Brain microvascular endothelial cell (primary cell): ENCODE measurements around the gene VPS11.

Experiments used
- DNase-seq: peaks from one replicate; pipeline ENCODE4 v3.0.0-alpha.2; 2020
- H3K27ac ChIP-seq: fragments of 250-450 bp; sonication (Bioruptor Pico); 2 replicates; pipeline ENCODE4 v1.5.1; 2020; ENCODE audit warnings: mild to moderate bottlenecking, moderate library complexity
- H3K27me3 ChIP-seq: fragments of 250-450 bp; sonication (Bioruptor Pico); replicated peaks from 2 replicates; pipeline ENCODE4 v1.5.1; 2020; ENCODE audit warnings: mild to moderate bottlenecking
- H3K36me3 ChIP-seq: fragments of 250-450 bp; sonication (Bioruptor Pico); replicated peaks from 2 replicates; pipeline ENCODE4 v1.5.1; 2020; ENCODE audit warnings: mild to moderate bottlenecking
- H3K4me3 ChIP-seq: 2 replicates; pipeline ENCODE4 v1.5.1; 2011; ENCODE audit warnings: low read depth, mild to moderate bottlenecking, control low read depth, low read length, moderate library complexity
- CTCF ChIP-seq: IDR thresholded peaks from 2 replicates; pipeline ENCODE4 v1.5.1; 2011; ENCODE audit warnings: low read depth, mild to moderate bottlenecking, moderate library complexity, low read length, control low read depth, inconsistent platforms; ENCODE audit errors: missing control alignments
- in situ Hi-C: cut with HindIII; loops from 2 replicates; pipeline ENCODE4 v1.10.0; 2017; ENCODE audit warnings: low sequenced_read_pairs, low pct_ligation_motif_present

VPS11 gene

GRCh38 chr11:119049081-119049480 lies 18.5 kb upstream of the VPS11 start:
- in situ Hi-C loops = no loop called here
- TF ChIP-seq CTCF = no peak
- DNase-seq = no peak
- H3K36me3 ChIP-seq = peaks cover 90% of the 10 kb centered on the region
- H3K27me3 ChIP-seq = no peaks in the 10 kb centered on the region
- no peak overlapping the region for H3K4me3 ChIP-seq
- H3K27ac ChIP-seq = no peak overlapping the region

GRCh38 chr11:119051440-119052162 lies 16.0 kb upstream of the VPS11 start:
- Histone ChIP-seq H3K4me3 (no peak overlapping the region), H3K36me3 (peaks cover 86% of the 10 kb centered on the region), H3K27ac (no peak overlapping the region), H3K27me3 (no peaks in the 10 kb centered on the region)
- in situ Hi-C loops = no loop called here
- no peak for DNase-seq
- TF ChIP-seq CTCF = no peak

- TF ChIP-seq CTCF = no peak
- Histone ChIP-seq H3K27ac (no peak overlapping the region), H3K4me3 (no peak overlapping the region), H3K36me3 (peaks cover 79% of the 10 kb centered on the region), H3K27me3 (no peaks in the 10 kb centered on the region)
- DNase-seq = no peak
- in situ Hi-C loops = no loop called here
These were observed 15.3 kb upstream of the VPS11 start for GRCh38 chr11:119052163-119052814.

GRCh38 chr11:119054418-119054817 lies 13.2 kb upstream of the VPS11 start:
- H3K4me3 ChIP-seq = no peak overlapping the region
- H3K36me3 ChIP-seq = peaks cover 57% of the 10 kb centered on the region
- no peaks in the 10 kb centered on the region for H3K27me3 ChIP-seq
- TF ChIP-seq CTCF = no peak
- in situ Hi-C loops = no loop called here
- no peak overlapping the region for H3K27ac ChIP-seq
- DNase-seq = no peak

- peak; percentile 29 for TF ChIP-seq CTCF
- peaks cover 45% of the 10 kb centered on the region for H3K36me3 ChIP-seq
- H3K27ac ChIP-seq = no peak overlapping the region
- H3K27me3 ChIP-seq = no peaks in the 10 kb centered on the region
- DNase-seq = no peak
- in situ Hi-C loops = no loop called here
- peak overlapping the region; percentile 89 for H3K4me3 ChIP-seq
These were observed 11.7 kb upstream of the VPS11 start for GRCh38 chr11:119055901-119056300.
